Left cardiac atrium (tissue), 4 donors: ENCODE results near the gene IQSEC1. TPM values are rescaled to one million over a fixed set of nuclear protein-coding genes. Genes with fewer than 3 reads are reported as not detected.
A peak's percentile ranks its signal among the peaks of the same experiment; 100 is the strongest.
"Not testable (repeated sequence)": the region's sequence is repeated elsewhere in the genome, so short reads cannot be mapped to it uniquely, and the experiment has no call there.

Experiments used
- ATAC-seq, 2 donors: fragments of 200-7000 bp; cut with Tn5 transposase; one replicate each; pipeline ENCODE4 v1.9.1; 2020; ENCODE audit warnings: mild to moderate bottlenecking in 2 of 2, moderate library complexity in 2 of 2
- DNase-seq: peaks from one replicate; pipeline ENCODE4 v3.0.0-alpha.2; 2020
- intact Hi-C, 2 donors: fragments of 100-400 bp; cut with DNase I; formaldehyde crosslinking; loops; one replicate each; pipeline versions ENCODE4 v1.14.1 to v1.15.1; 2022 to 2023
- total RNA-seq, 2 donors: library from RNA; stranded (reverse); fragmentation: NEBNext Ultra II Directional; extraction: Animal tissue kit (Norgen Biotek cat#: 25700); gene quantifications; one replicate each; pipeline ENCODE4 v1.2.1, GENCODE V29; 2021
- donor health status: DM: no; HTN: yes; CAD: no.
- donor health status: DM: no; HTN: yes; CAD: no; lungs with severe emphysema.
- donor health status: DM: yes; HTN: yes; CAD: no.
- donor health status: Dilated cardiomyopathy.

Gene IQSEC1
- total RNA-seq, 2 donors from 2014 or later: 58.8 to 73.7 TPM

DNA sequence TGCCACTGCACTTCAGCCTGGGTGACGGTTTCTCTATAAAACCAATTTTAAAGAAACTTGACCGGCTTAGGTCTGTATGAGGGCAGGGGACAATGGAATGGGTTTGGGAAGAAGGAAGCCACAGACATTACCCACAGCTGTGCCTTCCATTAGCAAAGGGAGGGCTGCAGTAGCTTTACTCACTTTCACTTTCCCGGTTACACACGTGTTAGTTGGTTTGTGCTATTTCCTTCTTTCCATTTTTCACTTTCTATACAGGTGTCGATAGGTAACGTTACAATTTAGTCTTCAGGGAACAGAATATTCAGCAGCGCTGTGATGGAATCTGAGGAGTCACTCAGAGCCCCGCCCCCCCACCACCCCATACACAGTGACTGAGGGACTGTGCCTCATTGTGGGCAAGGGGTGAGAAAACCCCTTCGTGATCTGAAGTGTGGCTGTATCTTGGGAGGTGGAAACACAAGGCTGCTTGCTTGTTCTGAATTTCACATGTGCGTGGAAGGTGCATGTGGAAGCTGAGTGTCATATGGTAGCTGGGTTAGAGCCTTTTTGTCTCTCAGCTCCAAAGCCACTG lies 187.0 kb downstream of the IQSEC1 start:
- ATAC-seq (no peak), DNase-seq (no peak)
- intact Hi-C loops: no loop called here

DNA sequence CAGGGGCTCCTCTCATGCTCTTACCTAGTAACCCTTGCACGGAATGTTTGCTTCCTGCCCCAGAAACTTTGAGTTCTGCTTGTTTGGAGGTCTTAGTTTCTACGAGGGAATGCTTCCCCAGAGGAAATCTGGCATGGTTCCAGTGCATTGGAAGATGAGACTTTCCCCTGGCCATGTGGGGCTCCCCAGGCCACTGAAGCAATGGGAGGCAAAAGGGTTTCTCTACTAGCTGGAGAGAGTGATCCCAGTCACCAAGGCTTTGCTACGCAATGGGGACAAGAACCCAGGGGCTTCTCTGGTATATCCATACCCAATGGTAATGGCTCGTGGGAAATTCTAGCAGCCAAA lies 187.7 kb downstream of the IQSEC1 start:
- intact Hi-C loops: no loop called here
- no peak for DNase-seq
- ATAC-seq: no peak

DNA sequence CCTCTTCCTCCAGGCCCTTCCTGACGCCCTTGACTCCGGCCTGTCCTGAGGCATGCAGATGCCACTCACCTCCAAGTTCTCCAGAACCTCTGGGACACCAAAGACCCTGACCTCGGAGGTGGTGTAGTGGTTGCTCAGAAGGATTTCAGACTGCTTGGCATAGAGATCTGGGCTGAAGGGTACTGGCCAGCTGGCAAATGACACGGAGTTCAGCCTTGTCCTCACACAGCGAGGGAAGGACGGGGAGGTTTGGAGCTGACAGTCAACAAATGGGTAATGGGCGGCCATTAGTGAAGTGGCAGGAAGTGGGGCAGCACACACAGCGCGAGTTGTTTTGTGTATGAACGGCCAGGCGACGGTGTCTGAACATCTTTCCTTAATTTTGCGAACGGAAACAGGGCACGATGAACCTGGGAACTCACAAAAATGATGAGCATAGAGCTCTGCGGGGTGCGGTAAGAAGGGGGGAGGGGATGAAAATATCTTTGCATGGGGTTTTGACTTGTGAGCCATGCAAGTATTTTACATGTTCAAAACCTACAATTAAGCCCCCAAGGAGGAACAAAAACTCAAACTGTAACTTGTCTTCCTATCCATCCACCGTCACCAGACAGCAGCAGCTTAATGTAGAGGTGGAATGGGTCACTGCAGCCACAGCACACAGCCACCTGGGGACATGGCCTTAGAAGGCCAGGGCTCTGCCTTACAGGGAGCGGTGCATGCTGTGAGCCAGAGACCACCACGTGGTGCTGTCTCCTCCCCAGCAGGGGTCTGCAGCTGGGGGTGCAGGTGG lies 188.2 kb downstream of the IQSEC1 start:
- ATAC-seq (no peak), DNase-seq (no peak)
- intact Hi-C loops: no loop called here

DNA sequence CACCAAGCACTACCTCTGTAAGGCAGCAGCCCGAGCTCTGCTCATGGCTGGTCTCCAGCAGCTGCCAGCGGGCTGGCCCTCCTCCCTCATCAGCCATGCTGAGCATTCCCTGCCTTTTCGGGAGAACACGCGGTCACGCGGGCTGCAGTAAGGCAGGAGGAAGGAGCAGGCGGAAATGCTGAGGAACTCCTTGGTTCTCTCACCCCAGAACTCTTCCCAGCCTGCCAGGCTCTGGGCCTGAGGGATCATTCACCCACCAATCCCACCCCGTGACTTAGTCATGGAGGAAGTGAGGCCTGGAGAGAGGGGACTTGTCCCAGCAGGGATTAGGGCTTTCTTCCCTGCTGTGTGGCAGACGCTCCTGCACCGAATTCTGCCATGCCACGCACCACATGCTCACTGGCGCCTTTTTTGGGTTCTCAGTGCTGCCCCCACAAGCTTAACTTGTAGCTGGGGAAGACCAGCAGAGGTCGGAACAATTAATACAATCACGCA lies 189.0 kb downstream of the IQSEC1 start:
- peak; percentile 85 to 95 for ATAC-seq
- intact Hi-C loops: no loop called here

DNA sequence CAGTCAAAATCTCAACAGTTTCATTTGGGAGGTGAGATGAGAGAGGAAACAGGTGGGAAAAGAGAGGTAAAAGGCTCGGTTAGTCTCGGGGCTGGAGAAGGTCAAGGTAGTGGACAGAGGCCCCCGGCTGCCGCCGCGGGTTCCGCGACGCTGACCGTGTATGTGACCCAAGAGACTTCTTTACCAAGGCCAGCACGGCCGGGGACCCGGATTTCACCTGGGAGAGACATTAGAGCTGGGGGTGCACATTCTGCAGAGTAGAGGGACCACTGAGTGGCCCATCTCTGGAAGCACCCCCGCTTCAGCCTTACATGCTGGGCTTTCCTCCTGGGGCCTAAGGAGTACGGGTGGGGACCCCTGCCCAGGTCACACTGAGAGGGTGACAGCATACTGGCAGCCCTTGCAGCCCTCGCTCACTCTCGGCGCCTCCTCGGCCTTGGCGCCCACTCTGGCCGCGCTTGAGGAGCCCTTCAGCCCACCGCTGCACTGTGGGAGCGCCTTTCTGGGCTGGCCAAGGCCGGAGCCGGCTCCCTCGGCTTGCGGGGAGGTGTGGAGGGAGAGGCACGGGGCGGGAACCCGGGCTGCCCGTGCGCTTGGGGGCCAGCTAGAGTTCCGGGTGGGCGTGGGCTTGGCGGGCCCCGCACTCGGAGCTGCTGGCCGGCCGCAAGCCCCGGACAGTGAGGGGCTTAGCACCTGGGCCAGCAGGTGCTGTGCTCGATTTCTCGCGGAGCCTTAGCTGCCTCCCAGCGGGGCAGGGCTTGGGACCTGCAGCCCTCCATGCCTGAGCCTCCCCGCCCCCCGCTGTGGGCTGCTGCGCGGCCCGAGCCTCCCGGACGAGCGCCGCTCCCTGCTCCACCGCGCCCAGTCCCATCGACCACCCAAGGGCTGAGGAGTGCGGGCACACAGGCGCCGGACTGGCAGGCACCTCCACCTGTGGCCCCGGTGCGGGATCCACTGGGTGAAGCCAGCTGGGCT lies 190.6 kb downstream of the IQSEC1 start:
- no peak for DNase-seq
- no peak for ATAC-seq
- intact Hi-C loops: no loop called here

More for the DNA sequence above, 189.0 kb downstream of the IQSEC1 start:
- no peak for DNase-seq

DNA sequence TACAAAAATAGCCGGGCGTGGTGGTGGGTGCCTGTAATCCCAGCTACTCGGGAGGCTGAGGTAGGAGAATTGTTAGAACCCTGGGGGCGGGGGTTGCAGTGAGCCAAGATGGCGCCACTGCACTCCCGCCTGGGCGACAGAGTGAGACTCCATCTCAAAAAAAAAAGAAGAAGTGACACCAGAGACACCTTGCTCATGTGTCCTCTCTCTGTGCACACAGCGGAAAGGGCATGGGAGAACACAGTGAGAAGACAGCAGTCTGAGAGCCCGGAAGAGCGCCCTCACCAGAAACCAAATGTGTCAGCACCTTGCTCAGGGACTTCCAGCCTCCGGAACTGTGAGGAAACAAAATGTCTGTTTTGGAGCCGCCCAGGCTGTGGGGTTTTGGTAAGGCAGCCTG lies 191.4 kb downstream of the IQSEC1 start:
- ATAC-seq, intact Hi-C loops, DNase-seq: not testable (repeated sequence)

DNA sequence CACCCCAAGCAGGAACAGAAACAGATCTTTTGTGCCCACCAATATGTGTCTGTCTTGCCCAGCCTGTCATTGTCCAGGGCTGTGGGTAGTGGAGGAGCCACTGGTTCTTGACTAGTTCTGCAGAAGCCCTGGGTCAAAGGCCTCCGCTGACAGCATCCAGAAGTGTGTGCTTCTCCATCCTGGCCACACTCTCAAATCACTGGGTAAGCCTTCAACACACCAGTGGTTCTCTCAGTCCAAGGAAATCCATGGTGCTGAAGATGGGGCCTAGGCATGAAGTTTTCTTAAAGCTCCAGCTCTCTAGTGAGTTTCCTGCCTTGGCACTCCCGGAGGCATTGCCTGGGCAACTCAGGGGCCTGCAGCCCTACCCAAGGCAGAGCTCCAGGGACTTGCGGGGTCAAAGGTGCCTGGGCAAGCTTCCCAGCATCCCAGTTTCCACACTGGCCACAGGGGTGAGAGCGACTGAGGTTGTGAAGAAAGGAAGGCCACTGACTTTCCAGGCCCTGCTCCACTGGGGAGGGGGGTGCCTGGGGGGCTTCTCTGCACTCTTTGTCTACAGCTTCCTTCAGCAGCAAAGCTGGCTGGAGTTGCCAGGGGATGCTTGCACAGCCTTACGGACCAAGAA lies 193.9 kb downstream of the IQSEC1 start:
- DNase-seq (no peak), ATAC-seq (no peak)
- intact Hi-C loops: no loop called here

DNA sequence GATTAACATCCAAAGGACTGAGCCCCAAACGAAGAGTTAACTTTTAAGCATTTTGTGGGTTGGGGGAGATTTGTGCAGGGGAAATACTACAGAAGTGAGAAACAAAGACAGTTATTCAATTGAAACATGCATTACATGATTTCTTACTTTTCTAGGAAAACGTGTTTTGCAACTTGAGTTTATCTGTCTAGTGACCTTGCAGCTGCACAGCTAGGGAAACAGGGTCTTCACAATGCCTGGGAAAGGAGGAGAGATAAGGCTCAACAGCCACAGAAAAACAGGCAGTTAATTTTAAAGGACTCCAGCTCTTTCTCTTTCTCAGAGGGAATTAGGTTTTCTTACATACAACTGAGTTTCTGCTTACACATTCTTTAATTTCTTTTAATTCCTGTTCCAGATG lies 194.5 kb downstream of the IQSEC1 start:
- DNase-seq, intact Hi-C loops, ATAC-seq: not testable (repeated sequence)

DNA sequence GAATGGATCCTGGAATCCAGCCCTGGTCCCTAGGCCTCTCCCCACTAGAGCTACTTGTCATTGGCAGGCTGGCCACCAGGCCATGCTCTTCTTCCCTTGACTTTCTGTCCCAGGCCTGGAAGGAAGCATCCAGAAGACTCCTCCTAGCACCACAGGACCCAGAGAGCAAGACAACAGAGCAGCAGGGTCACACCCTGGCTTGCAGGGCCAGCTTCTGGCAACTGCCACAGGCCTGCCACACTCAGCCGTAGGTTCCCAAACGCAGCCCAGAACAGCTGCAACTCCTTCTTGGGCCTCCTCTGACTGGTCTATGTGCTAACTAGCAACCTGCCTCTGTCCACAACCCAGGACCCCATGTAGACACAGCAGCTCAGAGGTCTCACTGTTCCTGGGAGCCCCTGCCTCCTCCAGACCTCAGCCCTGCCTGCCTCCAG lies 195.1 kb downstream of the IQSEC1 start:
- ATAC-seq: no peak
- no peak for DNase-seq
- intact Hi-C loops: no loop called here

DNA sequence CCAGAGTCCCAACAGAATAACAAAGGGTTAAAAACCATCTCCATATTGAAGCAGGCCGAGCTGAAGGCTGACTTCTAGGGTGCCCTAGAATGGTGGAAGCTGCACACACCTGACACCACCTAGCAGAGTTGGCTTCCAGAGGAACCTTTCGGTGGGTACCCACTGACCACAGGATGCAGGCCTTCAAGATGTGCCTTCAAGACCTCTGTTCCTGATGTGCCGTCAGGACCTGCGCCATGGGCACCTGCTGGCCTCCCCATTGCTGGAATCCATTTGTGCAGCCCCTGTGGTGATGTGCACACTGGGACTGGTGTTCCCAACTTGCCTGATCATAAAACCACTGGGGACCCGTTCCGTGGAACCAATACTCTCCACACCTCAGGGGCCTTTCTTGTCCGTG lies 196.2 kb downstream of the IQSEC1 start:
- no peak for ATAC-seq
- no peak for DNase-seq
- intact Hi-C loops: no loop called here

DNA sequence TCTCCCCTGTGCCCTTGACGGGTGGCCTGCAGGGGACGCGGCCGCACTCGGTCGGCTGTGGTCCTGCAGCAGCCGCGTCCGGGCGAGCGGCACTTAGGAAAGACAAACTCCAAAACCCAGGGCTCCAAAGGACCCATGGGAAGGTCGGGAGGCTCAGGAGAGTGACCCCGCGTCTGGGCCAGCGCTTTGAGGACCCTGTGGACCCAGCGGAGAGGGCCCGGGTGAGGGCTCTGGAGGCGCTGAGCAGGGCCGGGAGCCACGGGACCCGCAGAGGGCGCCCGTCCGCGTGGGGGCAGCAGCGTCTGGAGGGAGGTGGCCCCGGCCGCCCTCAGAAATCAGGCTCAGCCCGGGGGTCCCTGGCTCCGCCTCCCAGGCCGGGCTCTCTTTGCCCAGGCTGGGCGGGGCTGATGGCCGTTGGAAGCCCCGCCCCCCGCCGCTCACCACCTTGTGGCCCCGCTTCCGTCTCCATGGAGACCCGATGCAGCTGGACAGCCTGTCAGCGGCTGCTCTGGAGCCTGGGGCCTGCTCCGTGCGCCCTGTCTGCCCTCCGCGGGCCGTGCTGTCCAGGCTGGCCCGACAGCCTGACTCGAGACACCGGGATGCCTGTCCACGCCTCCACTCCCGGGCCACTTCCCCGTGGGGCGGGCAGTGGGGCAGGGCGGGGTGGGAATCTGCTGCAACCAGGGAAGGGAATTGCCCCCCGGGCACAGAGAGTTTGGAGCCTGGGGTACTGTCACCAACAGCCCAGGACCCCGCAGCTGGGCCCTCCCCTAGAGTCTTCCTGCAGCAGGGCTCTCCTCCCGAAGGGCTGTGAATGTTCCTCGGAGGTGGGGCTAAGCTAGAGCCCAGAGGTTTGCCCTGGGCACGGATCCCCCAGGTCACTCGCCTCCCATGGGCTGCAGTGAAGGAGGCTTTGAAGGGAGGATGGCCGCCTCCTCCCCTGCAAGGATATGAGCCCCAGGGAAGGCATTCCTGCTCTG lies 197.1 kb downstream of the IQSEC1 start:
- DNase-seq (peak; percentile 72), ATAC-seq (peak; percentile 80 to 87)
- intact Hi-C loops: no loop called here

DNA sequence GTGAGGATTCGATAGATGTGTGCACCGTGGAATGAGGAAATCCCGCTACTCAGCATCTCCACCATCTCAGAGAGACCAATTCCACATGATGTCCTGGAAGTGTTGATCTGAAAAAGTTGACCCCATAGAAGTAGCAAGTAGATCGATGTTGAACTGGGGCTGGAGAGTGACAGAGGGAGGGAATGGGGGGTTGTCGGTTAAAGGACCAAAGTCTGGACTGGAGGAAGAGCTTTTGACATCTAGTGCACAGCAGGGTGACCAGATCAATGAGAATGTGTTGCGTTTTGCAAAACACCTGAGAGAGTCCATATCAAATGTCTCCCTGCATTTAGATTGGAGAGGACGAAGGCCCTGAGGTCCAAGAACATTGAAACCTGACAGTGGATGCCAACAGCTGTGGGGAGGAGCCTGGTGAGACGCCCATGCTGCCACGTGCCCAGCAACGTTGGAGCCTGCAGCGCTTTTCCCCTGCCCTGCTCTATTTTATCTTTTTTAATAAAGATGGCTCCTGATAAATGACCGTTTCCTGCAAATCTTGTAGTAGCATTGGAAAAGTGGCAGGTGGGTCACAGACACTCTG lies 201.7 kb downstream of the IQSEC1 start:
- ATAC-seq (no peak), DNase-seq (no peak)
- intact Hi-C loops: no loop called here

DNA sequence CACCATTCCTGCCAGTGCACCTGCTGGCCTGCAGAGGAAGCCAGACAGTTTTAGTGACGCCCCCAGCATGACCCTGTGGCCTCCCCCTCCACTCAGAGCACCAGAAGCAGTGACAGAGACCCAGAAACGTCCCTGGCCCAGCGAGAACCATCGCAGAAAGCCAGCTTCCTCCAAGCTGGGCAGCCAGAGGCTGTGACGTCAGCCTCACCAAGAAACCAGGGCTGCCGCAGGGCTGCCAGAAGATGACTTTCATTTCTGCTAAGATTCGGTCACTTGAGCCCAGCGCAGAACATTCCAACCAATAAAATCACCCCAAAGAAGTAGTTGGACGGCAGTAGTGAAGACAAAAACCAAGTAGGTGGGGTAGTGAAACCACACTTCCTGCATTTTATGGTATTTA lies 202.3 kb downstream of the IQSEC1 start:
- ATAC-seq: peak in 1 of 2 donors; percentile 16
- DNase-seq: peak; percentile 73
- intact Hi-C loops: no loop called here

DNA sequence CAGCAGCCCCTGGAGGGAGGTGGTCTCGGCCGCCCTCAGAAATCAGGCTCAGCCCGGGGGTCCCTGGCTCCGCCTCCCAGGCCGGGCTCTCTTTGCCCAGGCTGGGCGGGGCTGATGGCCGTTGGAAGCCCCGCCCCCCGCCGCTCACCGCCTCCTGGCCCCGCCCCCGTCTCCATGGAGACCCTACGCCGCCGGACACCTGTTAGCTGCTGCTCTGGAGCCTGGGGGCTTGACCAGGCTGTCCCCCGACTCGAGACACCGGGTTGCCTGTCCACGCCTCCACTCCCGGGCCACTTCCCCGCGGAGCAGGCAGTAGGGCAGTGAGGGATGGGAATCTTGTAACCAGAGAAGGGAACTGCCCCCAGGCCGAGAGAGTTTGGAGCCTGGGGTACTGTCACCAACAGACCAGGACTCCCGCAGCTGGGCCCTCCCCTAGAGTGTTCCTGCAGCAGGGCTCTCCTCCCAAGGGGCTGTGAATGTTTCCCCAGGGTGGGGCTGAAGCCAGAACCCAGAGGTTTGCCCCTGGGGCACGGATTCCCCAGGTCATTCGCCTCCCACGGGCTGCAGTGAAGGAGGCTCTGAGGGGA lies 204.1 kb downstream of the IQSEC1 start:
- DNase-seq (peak; percentile 66), ATAC-seq (peak; percentile 75 to 84)
- intact Hi-C loops: loop anchor here in 1 of 2 donors (5.0 kb wide), 1 partner anchor 118 kb away; no protein-coding TSS in a partner anchor

DNA sequence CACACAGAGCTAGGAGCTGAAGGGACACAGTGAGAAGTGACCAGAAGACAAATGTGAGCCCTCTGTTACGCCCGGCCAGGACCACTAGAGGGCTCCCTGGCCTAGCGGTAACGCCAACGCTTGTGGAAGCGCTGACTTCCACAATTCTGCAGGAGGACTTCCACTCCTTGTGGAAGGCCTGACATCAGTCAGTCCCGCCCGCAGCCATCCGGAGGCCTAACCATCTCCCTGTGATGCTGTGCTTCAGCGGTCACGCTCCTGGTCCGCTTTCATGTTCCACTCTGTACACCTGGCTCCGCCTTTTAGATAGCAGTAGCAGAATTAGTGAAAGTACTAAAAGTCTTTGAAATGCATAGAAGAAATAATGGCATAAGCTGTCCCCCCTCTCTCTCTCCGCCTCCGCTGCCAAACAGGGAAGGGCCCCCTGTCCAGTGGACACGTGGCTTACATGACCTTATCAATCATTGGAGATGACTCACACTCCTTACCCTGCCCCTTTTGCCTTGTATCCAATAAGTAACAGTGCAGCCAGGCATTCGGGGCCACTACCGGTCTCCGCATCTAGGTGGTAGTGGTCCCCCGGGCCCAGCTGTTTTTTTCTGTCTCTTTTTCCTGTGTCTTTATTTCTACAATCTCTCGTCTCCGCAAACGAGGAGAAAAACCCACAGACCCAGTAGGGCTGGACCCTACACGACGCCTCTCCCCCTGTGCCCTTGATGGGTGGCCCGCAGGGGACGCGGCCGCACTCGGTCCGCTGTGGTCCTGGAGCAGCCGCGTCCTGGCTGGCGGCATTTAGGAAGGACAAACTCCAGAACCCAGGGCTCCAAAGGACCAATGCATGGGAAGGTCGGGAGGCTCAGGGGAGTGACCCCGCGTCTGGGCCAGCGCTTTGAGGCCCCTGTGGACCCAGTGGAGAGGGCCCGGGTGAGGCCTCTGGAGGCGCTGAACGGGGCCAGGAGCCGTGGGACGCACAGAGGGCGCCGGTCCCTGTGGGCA lies 204.9 kb downstream of the IQSEC1 start:
- ATAC-seq (peak; percentile 92 to 94), DNase-seq (peak; percentile 88)
- intact Hi-C loops: loop anchor here in 1 of 2 donors (5.0 kb wide), 1 partner anchor 119 kb away; no protein-coding TSS in a partner anchor

DNA sequence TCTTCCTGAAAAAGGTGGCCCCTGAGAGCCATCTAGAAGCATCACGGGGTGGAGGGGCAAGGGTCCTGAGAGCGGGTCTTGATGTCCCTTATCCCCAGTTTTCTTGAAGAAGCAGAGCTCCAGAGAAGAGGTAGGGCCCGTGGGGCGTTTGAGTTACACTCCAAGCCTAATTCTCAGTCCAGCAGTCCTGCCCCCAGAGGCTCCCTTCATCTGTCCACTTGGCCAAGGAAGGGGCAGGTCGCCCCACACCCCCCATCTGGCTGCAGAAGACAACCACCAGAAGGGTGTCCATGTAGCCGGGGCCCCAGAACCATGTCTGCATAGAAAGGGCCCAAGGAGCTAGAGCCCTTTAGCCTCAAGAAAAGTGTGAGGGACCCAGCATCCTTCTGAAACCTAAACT lies 206.4 kb downstream of the IQSEC1 start:
- intact Hi-C loops: loop anchor here in 1 of 2 donors (5.0 kb wide), 1 partner anchor 120 kb away; no protein-coding TSS in a partner anchor
- ATAC-seq (no peak), DNase-seq (no peak)
